ENCODE measurements around the gene ATP13A5.

Gene ATP13A5

DNA sequence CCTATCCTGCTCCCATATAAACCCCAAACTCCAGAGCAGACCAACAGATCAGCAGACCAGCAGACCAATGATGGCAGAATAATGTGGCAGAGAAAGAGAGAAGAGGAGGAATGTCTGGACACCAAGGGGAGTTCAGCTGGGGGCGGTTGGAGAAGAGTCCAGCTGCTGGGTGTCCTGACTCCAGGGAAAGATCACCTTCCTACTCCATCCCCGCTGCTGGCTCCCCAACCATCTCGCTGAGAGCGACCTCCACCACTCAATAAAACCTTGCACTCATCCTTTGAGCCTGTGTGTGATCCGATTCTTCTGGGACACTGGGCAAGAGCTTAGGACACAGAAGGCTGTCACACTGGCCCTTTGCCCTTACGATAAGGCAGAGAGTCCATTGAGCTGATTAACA, 150.3 kb downstream of the ATP13A5 start:
- H3K4me1 ChIP-seq (ENCODE audit: insufficient read depth, low read length), result peaks cover 54% of the 10 kb centered on the region
- H3K27ac ChIP-seq (ENCODE audit: low read length), result no peak overlapping the region
- no peak overlapping the region for H3K9ac ChIP-seq (ENCODE audit: low read depth, low read length)
- no peaks in the 10 kb centered on the region for H3K27me3 ChIP-seq (ENCODE audit: insufficient read depth, low read length)
- H3K36me3 ChIP-seq (ENCODE audit: insufficient read depth, low read depth, low read length), result no peaks in the 10 kb centered on the region
- no peak overlapping the region for H3K4me3 ChIP-seq (ENCODE audit: low read length)
- H3K9me3 ChIP-seq (ENCODE audit: insufficient read depth, low read depth, low read length), result no peaks in the 10 kb centered on the region

DNA sequence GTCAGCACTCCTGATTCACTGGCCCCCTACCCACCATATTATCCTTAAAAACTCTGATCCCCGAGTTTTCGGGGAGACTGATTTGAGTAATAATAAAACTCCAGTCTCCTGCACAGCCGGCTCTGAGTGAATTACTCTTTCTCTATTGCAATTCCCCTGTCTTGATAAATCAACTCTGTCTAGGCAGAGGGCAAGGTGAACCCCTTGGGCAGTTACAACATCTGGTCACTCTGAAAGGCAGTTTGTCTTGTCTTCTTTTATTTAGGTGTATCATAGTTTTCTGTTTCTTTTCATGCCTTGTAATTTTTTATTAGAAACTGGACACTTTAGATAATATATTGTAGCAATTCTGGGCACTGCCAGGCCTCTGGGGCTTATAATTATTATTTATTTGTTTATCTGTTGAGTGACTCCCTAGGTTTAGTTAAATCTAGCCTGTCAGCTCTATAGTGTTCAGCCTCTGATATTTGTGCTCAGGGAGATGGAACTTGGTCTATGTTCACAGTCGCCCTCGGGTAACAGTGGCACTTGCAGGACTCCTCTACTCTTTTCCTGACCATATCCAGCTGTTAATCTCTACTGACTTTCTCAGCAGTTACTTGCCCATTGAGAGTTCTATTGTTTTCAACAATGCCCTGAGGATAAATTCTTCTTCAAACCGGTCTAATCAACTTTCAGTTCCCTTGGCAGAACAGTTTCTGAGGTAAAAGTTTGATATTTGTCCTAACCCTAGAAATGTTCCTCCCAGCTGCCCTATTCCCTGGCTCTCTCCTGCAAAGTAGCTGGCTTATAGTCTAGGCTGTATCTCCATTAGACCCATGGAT, 153.0 kb downstream of the ATP13A5 start:
- H3K9me3 ChIP-seq (ENCODE audit: insufficient read depth, low read depth, low read length), result no peaks in the 10 kb centered on the region
- H3K27me3 ChIP-seq (ENCODE audit: insufficient read depth, low read length), result no peaks in the 10 kb centered on the region
- 0 out of 2 replicates have a peak overlapping the region, but pooled peaks have one; percentile 12 for H3K4me3 ChIP-seq (ENCODE audit: low read length)
- H3K36me3 ChIP-seq (ENCODE audit: insufficient read depth, low read depth, low read length), result no peaks in the 10 kb centered on the region
- no peak overlapping the region for H3K27ac ChIP-seq (ENCODE audit: low read length)
- H3K4me1 ChIP-seq (ENCODE audit: insufficient read depth, low read length), result peaks cover 47% of the 10 kb centered on the region
- no peak overlapping the region for H3K9ac ChIP-seq (ENCODE audit: low read depth, low read length)
